Measurements from ENCODE around the gene CAMKMT. TPM values are rescaled to one million over a fixed set of nuclear protein-coding genes. Genes with fewer than 3 reads are reported as not detected.
A peak's percentile ranks its signal among the peaks of the same experiment; 100 is the strongest.

Gene CAMKMT
- total RNA-seq, 1 experiment from 2014 or later, result 17.4 TPM

- DNase-seq, result no peak
- H2BK12ac ChIP-seq (ENCODE audit: insufficient read length, low read depth, low read length), result no peak overlapping the region
- no peak overlapping the region for H3T11ph ChIP-seq (ENCODE audit: low read length)
- peak overlapping the region; percentile 23 for H4K5ac ChIP-seq (ENCODE audit: insufficient read length, low read depth, low read length)
- no peaks in the 10 kb centered on the region for H3K9me3 Mint-ChIP-seq
- H2AK5ac ChIP-seq (ENCODE audit: insufficient read length, low read length), result no peak overlapping the region
- no peaks in the 10 kb centered on the region for H3K27me3 ChIP-seq (ENCODE audit: insufficient read depth, low read length)
- H3K27ac ChIP-seq (ENCODE audit: insufficient read length, low read depth, low read length), result peak overlapping the region; percentile 57
- H3K4me3 Mint-ChIP-seq, result peak overlapping the region; percentile 95 to 100
- no peak overlapping the region for H3K4ac ChIP-seq (ENCODE audit: low read depth, low read length)
- H4K91ac ChIP-seq (ENCODE audit: insufficient read length, low read depth, low read length), result no peak overlapping the region
- no peaks in the 10 kb centered on the region for H3K9me3 ChIP-seq (ENCODE audit: control insufficient read depth, low read depth, low read length)
- no peak overlapping the region for H2BK15ac ChIP-seq (ENCODE audit: low read depth, low read length)
- H3K36me3 Mint-ChIP-seq (ENCODE audit: insufficient read depth in 1 of 3, low read depth in 3 of 3), result no peaks in the 10 kb centered on the region; a peak in 1 of 7 replicates
- no peaks in the 10 kb centered on the region for H3K27me3 Mint-ChIP-seq (ENCODE audit: low read depth)
- H3K4me1 Mint-ChIP-seq, result peaks cover 12 to 21% of the 10 kb centered on the region in 2 experiments
- H3K4me2 ChIP-seq (ENCODE audit: insufficient read depth, insufficient read length, low read length), result peak overlapping the region; percentile 84
- H4K8ac ChIP-seq (replicated peaks; ENCODE audit: insufficient read length, low read depth, low read length), result no peak overlapping the region
- peak overlapping the region; percentile 78 for H2BK120ac ChIP-seq (ENCODE audit: low read depth, low read length, poor library complexity, severe bottlenecking)
- peak overlapping the region; percentile 99 to 100 (median 100) for H3K27ac Mint-ChIP-seq
- no peak overlapping the region for H3K23ac ChIP-seq (ENCODE audit: insufficient read length, low read depth, low read length)
- peaks cover 3% of the 10 kb centered on the region; the same call in 1 of the 2 replicates for H3K4me1 ChIP-seq (ENCODE audit: insufficient read depth, low read length)
- no peaks in the 10 kb centered on the region for H4K20me1 ChIP-seq (ENCODE audit: control insufficient read depth, insufficient read depth, insufficient read length)
- no peaks in the 10 kb centered on the region for H3K79me1 ChIP-seq (ENCODE audit: insufficient read depth, low read depth, low read length, poor library complexity, severe bottlenecking)
- WGBS (ENCODE audit: extremely low coverage, insufficient read length, low lambda C conversion rate), result no CpG with 5 or more reads among the region's 19 CpGs
- peaks cover 12% of the 10 kb centered on the region for H3K23me2 ChIP-seq (ENCODE audit: insufficient read length, low read depth, low read length, poor library complexity, severe bottlenecking)
- H3K56ac ChIP-seq (ENCODE audit: insufficient read length, low read depth, low read length), result no peak overlapping the region
- peak overlapping the region; percentile 87 for H3K9ac ChIP-seq (ENCODE audit: extremely low read depth, insufficient read length, low read length)
- no peak overlapping the region for H2BK5ac ChIP-seq (ENCODE audit: insufficient read length, low read length)
- peak overlapping the region; percentile 9; the same call in 1 of the 2 replicates for H3K14ac ChIP-seq (ENCODE audit: insufficient read depth, low read length)
- TF ChIP-seq CTCF (conservative IDR thresholded peaks at IDR 0.05), result no peak
- no peak overlapping the region for H2BK20ac ChIP-seq (ENCODE audit: low read depth, low read length, poor library complexity, severe bottlenecking)
- H3K79me2 ChIP-seq (ENCODE audit: insufficient read depth, low read length), result peaks cover 10% of the 10 kb centered on the region; the same call in 1 of the 2 replicates
- H2AFZ ChIP-seq (ENCODE audit: low read length), result no peak overlapping the region
- peak overlapping the region; percentile 75 for H3K18ac ChIP-seq (ENCODE audit: insufficient read length, low read depth, low read length)
Measured at GRCh38 chr2:44360749-44361329, 908 bp upstream of the CAMKMT start.

Data from H9 (cell line).